ENCODE measurements around the gene ZFYVE19.

Gene ZFYVE19

DNA sequence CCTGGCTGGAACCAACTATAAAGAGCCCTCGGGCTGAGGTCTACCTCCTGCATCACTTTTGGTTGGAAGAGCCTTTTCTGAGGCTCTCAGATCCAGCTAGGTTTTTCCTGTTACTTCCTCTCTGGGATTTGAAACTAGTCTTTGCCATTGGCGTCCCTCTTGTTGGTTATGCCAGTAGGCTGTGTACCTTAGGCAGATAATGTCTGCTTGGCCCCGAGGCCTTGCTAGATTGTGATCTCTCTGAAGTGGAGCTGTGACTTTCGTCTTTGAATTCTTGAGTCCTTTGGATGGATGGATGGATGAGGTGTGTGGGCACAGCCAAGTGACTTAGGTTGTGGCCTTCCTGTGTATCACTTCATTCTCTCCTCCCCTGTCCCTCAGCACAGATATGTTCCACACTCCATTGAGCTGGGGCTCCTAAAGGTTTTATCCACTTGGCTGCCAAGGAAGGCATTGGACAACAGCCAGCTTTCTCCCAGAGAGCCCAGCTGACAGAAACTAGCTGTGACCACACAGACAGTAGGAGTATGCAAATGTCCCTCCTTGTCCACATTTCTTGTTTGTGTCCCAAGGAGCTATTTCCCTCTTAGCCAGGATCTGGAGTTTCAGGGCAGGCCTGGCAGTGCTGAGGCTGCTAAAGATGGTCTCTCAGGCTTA, 8.3 kb downstream of the ZFYVE19 start:
- no peak for DNase-seq (ENCODE audit: low read depth in 2 of 2)

DNA sequence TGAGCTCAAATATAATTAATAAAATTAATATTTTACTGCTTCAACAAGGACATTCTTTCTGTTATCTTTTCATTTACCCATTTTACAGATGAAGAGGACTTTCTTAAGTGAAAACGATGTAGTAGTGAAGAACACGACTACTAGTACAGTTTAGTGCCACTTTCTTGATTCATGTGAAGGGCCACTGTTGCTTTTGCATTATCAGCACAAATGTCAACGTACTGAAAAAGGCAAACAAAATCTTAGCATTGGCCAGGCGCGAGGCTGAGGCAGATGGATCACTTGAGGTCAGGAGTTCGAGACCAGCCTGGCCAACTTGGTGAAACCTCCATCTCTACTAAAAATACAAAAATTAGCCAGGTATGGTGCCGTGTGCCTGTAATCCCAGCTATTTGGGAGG, 12.2 kb downstream of the ZFYVE19 start:
- DNase-seq (ENCODE audit: low read depth in 2 of 2) = no peak

DNA sequence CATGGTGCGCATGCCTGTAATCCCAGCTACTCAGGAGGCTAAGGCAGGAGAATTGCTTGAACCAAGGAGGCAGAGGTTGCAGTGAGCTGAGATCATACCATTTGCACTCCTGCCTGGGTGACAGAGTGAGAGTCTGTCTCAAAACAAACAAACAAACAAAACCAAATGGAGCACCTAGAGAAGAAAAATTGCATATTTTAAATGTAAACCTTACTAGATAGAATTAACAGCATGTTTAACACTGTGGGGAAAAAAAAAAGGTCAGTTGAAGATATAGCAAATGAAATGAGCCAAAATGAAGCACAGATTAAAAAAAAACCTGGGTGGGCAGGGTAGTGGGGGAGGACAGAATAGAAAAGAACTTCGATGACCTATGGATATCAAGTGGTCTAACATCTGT, 14.3 kb downstream of the ZFYVE19 start:
- no peak for DNase-seq (ENCODE audit: low read depth in 2 of 2)

DNA sequence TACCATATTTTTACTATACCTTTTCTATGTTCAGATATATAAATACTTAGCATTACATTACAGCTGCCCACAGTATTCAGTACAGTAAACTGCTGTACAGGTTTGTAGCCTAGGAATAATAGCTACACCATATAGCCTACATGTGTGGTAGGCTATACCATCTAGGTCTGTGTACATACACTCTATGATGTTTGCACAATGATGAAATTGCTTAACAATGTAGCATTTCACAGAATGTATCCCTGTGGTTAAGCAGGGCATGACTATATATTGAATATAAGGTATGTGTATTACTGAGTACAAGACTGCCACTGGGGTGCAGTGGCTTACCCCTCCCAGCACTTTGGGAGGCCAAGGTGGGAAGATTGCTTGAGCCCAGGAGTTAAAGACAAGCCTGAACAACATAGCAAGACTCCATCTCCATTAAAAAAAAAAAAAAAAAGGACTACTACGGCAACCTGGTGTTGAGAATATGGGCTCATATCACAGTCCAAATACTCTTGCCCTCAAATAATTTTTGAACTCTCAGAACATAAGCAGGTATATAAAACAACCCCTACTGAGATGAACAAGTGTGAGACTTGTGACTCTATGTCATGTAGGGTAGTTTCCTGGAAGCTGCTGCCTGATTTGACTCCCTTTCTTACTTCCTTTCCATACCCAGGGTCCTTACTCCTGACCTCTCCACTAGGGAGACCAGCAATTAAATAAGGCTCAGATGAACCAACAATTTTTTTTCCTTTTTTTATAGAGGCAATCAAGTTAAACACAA, 16.9 kb downstream of the ZFYVE19 start:
- no peak for DNase-seq (ENCODE audit: low read depth in 2 of 2)

DNA sequence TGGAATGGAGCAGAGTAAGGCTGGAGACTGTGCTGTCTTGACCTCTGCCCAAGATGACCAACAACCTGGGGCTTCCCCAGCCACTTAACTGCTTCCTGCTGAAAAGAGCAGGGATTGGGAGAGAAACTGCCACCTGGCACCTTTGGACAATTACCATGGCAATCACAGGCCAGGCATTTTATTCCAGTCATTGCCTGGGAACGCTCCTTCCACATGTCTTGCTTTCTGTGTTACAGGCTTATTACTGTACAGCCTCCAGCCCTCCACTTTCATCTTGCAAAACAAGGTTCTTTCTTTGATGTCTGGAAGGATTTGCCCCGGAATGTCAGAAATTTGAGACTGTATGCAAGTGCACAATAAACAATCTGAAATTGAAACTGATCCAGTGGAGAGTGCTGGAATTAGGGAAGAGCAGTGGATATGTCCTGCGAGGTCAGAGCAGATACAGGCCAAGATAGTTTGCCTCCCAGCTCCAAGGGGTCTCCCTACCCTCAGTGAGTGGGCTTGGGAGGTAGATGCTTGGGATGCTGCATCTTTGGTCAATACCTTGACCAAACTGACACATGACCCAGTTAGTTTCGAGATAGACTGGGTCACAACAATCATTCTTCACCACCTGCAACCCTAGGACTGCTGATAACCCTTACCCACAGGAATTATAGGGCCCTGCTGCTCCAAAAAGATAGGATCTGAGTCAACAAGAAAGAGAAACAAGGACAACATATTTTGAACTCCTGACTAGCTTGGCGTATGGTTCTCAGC, 19.0 kb downstream of the ZFYVE19 start:
- no peak for DNase-seq (ENCODE audit: low read depth in 2 of 2)

DNA sequence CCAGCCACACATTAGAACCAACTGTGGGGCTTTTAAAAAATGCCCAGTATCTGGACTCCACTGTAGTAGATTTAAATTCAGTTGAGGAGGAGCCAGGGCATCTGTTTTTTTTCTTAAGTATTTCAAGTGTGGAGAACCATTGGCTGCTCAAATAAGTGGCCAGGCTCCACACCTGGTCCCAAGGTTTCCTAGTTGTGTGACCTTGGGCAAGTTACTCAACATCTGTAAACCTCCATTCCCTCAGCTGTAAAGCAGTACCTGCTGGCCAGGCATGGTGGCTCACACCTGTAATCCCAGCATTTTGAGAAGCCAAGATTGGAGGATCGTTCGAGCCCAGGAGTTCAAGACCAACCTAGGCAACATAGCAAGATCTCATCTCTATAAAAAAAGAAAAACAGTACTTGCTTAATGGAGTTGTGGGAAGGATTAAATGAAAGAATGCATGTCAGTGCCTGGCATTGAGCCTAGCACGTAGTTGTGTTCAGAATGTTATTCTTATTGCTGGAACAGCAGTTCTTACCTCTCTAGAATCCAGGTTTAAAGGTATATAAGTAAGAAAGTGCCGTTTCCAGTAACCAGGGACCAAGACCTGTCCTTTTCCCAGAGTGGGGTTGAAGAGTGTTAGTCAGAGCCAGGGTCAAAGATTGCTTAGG, 19.7 kb downstream of the ZFYVE19 start:
- DNase-seq (ENCODE audit: low read depth in 2 of 2) = no peak

DNA sequence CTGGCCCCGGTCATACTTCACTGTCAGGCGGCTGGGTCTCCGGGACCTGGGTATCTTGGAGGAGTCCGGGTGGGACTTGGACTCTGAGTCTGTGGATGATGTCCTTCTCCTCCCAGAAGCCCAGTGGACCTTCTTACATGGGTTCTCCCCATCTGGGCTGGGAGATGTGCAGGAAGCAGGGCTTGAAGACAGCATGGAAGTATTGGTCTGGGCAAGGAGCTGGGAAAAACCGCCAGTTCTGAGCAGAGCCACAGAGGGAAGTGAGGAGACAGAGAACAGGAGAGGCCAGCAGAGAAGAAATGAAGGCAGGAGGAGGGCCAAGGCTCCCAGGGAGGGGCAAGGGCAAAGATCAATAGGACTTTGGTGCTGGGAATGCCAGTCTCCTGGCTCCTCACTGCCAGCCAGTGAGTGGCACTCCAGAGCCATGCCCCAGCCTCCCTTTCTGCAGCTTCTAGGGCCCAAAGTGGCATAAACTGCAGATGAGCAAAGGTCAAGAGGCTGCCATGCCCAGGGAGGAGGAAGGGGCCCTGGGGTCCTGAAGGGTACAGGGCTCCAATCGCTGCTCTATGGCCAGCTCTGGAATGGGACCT, 21.7 kb downstream of the ZFYVE19 start, which contains the start of gene PPP1R14D:
Gene PPP1R14D (minus strand): TSS at position 262 of the 590 bp plus-strand sequence. CDS start 67 bp downstream, at position 195.
- DNase-seq (ENCODE audit: low read depth in 2 of 2) = no peak

DNA sequence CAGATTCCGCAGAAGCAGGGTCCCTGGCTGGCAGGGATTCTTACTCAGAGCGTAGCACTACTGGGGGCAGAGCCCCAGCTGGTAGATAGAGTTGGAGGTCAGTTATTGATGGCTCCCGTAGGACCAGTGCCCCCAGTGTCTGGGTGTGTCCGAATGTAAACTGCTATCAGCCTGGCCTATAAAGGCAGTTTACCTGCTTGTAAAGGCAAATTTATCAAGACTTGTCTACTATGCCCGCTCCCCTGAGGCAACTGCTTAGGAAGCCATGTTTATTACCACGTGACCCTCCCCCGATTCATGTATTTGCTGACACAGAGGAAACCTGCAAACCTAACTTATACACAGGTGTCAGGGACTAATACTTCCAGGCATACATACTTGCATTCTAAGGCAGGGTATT, 22.2 kb downstream of the ZFYVE19 start:
- DNase-seq (ENCODE audit: low read depth in 2 of 2) = no peak

DNA sequence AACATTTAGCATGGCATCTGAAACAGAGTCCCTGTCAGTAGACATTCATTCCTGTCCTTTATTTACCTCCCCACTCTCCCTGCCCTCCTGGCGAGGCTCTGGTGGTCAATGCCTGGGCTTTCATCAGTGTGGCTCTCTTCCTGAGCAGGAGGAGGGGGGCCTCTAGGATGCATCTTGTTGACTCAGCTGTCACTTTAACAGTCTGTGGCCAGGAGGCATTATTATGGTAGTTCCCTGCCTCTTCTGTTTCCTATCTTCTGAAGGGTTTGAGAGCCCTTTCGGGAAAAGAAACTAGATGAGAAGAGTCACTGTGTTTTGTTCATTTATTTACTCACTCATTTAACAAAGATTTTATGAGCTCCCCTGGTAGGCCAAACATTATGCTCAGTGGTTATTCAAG, 24.0 kb downstream of the ZFYVE19 start:
- DNase-seq (ENCODE audit: low read depth in 2 of 2) = no peak

DNA sequence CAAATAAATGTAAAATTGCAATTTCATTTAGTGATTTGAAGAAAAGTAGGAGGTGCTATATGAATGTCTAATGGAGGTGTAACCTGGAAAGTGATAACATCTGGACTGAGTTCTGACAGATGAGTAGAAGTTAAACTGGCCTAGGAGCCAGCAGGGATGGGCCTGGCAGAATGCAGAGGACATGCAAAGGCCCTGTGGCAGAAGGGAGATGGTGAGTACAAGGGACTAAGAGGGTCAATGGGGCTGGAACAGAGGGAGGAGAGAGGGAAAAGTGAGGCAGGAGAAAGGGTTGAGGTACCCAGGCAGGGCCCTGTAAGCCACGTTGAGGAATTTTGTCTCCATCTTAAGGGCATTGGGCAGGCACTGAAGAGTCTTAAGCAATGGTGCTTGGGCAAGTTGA, 25.0 kb downstream of the ZFYVE19 start:
- no peak for DNase-seq (ENCODE audit: low read depth in 2 of 2)

DNA sequence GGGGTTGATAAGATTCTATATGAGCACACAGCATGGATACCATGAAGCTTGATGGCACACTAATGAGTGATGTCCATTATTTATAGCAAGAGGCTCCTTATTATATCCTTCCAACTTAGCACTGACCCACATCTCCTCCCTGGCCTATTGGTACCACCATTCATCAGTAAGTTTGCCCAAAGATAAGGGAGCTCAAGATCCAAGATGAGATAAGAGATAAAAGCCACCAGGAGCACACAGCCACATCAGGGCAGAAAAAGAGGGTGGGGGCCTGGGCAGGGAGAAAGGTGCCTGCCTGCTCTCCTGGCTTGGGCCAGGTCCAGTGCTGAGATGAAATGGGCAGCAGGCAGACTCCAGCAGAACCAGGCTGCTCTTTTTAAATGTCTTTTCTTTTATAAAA, 26.0 kb downstream of the ZFYVE19 start:
- no peak for DNase-seq (ENCODE audit: low read depth in 2 of 2)

DNA sequence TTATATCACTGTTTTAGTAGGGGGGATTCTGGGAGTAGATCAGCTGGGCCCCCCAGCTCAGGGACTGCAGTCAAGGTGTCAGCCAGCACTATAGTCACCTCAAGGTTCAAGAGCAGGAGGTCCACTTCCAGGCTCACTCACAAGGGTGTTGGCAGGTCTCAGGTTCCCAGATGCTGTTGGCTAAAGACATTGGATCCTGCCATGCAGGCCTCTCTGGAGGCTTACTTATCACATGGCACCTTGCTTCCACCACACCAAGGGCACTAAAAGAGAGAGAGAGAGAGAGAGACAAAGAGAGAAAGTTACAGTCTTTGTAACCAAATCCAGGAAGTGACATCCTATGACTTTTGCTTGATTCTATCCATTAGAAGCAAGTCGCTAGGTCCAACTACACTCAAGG, 29.1 kb downstream of the ZFYVE19 start:
- no peak for DNase-seq (ENCODE audit: low read depth in 2 of 2)

DNA sequence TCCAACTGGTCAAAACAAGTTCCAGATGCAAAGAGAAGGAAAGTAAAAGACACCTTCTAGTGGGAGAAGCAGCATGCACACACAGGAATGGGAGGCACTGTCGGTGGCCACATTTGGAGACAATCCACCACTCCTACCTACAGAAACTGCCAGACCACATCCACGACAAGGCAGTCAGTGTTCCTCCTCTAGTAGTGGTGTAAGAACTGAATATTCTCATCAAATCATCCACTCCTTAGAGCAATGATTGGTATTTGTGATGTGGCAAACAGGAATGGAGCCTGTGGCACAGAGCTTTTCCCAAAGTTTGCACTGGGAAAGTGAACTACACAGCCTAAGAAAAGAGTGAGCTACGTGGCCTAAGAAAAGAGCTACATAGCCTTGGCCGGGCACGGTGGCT, 31.9 kb downstream of the ZFYVE19 start:
- no peak for DNase-seq (ENCODE audit: low read depth in 2 of 2)

DNA sequence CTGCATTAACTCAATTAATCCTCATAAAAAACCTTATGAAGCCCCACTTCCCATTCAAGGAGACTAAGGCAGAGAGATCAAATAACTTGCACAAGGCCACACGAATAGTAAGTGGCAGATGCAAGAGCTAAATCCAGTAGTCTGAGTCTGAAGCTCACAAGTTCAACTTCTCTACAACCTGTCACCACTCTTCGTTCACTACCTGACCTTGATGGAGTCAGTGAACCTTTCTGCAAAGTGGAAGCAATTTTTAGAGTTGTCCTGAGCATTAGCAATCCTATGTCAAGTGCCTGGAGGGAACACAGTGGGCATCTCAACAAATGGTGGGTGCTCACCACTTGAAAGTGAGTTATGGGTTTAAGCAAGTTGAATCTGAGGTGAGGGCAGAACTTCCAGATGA, 34.9 kb downstream of the ZFYVE19 start:
- no peak for DNase-seq (ENCODE audit: low read depth in 2 of 2)

DNA sequence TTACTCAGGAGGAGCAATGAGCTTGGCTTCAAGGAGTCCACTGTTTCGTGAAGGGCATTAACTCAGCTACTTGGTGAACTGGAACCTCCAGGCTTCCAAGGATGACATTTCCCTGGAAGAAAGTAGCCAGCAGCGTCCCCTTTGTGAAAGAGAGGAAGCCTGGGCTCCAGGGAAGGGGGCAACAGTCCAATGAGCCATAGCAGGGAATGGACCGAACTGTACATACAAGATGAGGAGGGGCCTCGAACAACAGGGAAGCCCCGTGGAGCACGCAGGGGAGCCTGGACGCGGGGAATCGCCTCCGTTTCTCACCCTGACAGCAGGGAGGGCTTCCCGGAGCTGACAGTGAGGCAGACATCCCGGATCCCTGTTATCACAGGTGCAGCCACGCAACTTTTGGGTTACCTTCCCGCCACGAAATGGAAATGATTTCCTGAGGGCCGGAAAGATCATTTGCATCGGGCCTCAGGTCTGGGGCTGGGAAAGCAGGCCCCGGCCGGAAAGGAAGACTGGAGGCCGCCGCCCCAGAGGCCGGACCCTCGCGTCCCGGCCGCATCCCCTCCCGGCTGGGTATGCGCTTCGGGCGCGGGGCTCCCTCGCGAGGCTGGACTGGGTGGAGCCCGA, 36.5 kb downstream of the ZFYVE19 start:
- DNase-seq (ENCODE audit: low read depth in 2 of 2) = no peak

DNA sequence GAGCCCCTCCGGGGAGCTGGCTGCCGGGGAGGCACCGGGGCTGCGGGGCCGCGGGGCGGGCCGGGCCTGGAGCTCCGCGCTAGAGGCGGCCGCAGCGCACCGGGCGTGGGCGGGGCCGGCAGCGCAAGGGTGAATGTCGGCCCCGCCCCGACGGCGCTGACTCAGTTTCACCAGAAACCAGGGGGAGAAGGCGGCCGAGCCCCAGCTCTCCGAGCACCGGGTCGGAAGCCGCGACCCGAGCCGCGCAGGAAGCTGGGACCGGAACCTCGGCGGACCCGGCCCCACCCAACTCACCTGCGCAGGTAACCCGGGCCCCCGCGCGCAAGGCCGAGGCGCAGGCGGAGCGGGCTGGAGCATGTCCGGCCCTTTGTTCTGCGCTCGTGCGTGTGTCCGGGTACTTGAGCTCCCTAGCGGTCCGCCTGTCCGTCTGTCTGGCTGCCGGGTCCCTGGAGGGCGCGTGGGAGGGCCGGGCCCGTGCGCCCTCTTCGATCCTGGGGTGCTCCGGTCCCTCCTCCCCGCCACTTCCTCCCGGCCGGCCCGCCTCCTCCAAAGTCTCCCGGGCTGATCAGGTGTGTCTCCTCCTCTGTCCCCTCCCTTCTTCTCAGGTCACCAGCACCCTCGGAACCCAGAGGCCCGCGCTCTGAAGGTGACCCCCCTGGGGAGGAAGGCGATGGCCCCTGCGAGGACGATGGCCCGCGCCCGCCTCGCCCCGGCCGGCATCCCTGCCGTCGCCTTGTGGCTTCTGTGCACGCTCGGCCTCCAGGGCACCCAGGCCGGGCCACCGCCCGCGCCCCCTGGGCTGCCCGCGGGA, 37.2 kb downstream of the ZFYVE19 start, which contains the start of gene SPINT1:
Gene SPINT1 (plus strand): TSS at position 164 of the 811 bp plus-strand sequence. CDS start 507 bp downstream, at position 671.
- DNase-seq (ENCODE audit: low read depth in 2 of 2) = peak; percentile 56 to 79

DNA sequence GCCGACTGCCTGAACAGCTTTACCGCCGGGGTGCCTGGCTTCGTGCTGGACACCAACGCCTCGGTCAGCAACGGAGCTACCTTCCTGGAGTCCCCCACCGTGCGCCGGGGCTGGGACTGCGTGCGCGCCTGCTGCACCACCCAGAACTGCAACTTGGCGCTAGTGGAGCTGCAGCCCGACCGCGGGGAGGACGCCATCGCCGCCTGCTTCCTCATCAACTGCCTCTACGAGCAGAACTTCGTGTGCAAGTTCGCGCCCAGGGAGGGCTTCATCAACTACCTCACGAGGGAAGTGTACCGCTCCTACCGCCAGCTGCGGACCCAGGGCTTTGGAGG, 37.8 kb downstream of the ZFYVE19 start:
- peak in 1 of 2 donors; percentile 25 for DNase-seq (ENCODE audit: low read depth in 2 of 2)

DNA sequence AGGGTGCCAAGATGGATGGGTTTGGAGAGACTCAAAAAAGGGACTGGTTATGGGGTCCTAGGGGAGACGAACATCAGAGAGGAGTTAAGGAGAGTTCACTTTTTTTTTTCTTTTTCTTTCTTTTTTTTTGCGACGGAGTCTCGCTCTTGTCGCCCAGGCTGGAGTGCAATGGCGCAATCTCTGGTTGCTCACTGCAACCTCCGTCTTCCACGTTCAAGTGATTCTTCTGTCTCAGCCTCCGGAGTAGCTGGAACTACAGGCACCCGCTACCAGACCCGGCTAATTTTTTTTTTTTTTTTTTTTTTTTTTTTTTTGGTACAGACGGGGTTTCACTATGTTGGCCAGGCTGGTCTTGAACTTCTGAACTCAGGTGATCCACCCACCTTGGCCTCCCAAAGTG, 38.1 kb downstream of the ZFYVE19 start:
- DNase-seq (ENCODE audit: low read depth in 2 of 2) = no peak

DNA sequence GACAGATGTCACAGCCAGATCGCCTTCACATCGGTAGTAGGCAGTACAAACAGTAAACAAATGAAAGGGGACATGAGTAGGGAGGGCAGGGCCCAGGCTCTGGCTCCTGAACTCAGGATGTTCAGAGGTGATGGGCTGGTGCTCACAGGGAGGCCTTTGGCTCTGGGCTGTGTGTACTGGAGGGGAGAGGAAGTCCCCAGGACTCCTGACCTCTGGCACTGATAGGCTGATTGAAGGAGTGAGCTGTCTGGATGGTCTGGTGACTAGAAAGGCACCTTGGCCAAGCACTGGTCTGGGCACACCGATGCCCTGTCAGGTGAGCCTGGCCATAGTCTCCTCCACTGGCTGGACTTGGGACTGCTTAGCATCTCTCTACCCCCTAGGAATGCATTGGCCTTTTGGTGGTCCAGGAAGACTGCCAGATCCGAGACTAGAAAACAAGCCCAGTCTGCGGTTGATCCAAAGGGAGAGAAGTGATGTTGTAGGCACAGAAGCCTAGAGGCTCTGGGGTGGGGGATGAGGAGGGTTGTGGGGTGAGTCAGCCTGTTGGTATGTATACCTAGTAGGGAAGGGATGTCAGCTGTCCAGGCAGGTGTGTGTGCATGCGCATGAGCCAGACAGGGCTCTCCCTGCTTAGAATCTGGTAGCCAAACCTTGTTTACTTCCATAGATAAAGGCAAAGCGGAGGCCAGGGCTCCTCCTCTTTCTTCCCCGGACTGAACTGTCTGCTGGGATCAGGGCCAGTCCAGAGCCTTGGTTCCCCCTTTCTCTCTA, 38.8 kb downstream of the ZFYVE19 start:
- no peak for DNase-seq (ENCODE audit: low read depth in 2 of 2)

DNA sequence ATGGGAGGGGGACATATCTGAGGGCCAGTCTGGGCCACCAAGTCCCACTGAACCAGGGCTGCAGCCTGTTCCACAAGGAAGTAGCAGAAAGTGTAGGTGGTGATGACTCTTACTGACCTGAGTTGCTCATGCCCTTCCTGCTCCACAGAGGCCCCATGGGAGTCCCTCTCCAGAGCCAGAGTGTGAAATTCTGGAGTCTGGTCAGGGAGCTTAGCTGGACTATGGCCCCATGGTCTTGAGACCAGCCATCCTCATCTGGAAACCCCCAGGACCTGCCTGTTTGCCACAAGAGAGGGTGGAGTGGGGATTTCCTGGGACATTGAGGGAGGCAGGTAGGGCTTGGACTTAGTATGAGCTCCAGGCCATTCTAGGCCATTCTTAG, 39.9 kb downstream of the ZFYVE19 start:
- DNase-seq (ENCODE audit: low read depth in 2 of 2) = no peak

Data from stimulated activated CD4-positive, alpha-beta T cell treated with anti-CD3 and anti-CD28 coated beads, Interleukin-15, amount 100 ng/mL, for 48 hours (primary cell).